NCI-H82 (cell line): ENCODE measurements around the gene INSR.
"Not testable (repeated sequence)": the region's sequence is repeated elsewhere in the genome, so short reads cannot be mapped to it uniquely, and the experiment has no call there.

Experiments
- DNase-seq: peaks from one replicate; lab custom pipeline; 2025; lab: John Stamatoyannopoulos, UW

Gene INSR

GRCh38 chr19:7195046-7195445 lies 99.2 kb downstream of the INSR start:
- no peak for DNase-seq

GRCh38 chr19:7194566-7194965 lies 99.6 kb downstream of the INSR start:
- no peak for DNase-seq

- no peak for DNase-seq
These were observed 102.1 kb downstream of the INSR start for GRCh38 chr19:7191946-7192691.

- no peak for DNase-seq
These were observed 105.2 kb downstream of the INSR start for GRCh38 chr19:7188698-7189629.

- peak; percentile 82 for DNase-seq
These were observed 106.4 kb downstream of the INSR start for GRCh38 chr19:7187605-7188339.

- no peak for DNase-seq
These were observed 111.7 kb downstream of the INSR start for GRCh38 chr19:7182489-7182888.

- no peak for DNase-seq
These were observed 114.3 kb downstream of the INSR start for GRCh38 chr19:7179917-7180306.

GRCh38 chr19:7177926-7178325 lies 116.3 kb downstream of the INSR start:
- no peak for DNase-seq

GRCh38 chr19:7176792-7177191 lies 117.4 kb downstream of the INSR start:
- no peak for DNase-seq

- DNase-seq, result no peak
These were observed 121.4 kb downstream of the INSR start for GRCh38 chr19:7172794-7173193.

- no peak for DNase-seq
These were observed 123.2 kb downstream of the INSR start for GRCh38 chr19:7170983-7171382.

GRCh38 chr19:7168941-7169340 lies 125.3 kb downstream of the INSR start:
- DNase-seq, result no peak

GRCh38 chr19:7161292-7161691 lies 132.9 kb downstream of the INSR start:
- DNase-seq, result no peak

- DNase-seq, result no peak
These were observed 134.9 kb downstream of the INSR start for GRCh38 chr19:7159105-7159933.

GRCh38 chr19:7153022-7153421 lies 141.2 kb downstream of the INSR start:
- no peak for DNase-seq

GRCh38 chr19:7152568-7152967 lies 141.6 kb downstream of the INSR start:
- peak; percentile 10 for DNase-seq

- DNase-seq, result no peak
These were observed 144.1 kb downstream of the INSR start for GRCh38 chr19:7149956-7150705.

GRCh38 chr19:7147119-7147675 lies 147.0 kb downstream of the INSR start:
- DNase-seq, result not testable (repeated sequence)

GRCh38 chr19:7146086-7146485 lies 148.1 kb downstream of the INSR start:
- DNase-seq, result not testable (repeated sequence)

GRCh38 chr19:7145494-7145893 lies 148.7 kb downstream of the INSR start:
- DNase-seq, result no peak
